SU-DHL-6 (cell line): ENCODE data around the gene ENDOV.

Experiments
- H2AFZ ChIP-seq: fragments of 200-600 bp; sonication (generic); 2 replicates; pipeline ENCODE4 v1.6.1; 2014; ENCODE audit warnings: low read depth, mild to moderate bottlenecking, moderate library complexity, mixed read lengths, antibody characterized with exemption, low read length; ENCODE audit not compliant: severe bottlenecking
- H3F3A ChIP-seq: fragments of 200-600 bp; shearing (Covaris generic); 2 replicates; pipeline ENCODE4 v1.6.0; 2016; ENCODE audit warnings: antibody characterized with exemption, mild to moderate bottlenecking; ENCODE audit not compliant: insufficient read depth
- H3K27ac ChIP-seq: fragments of 200-600 bp; sonication (generic); 2 replicates; pipeline ENCODE4 v1.5.1; 2016; ENCODE audit warnings: low read depth, mild to moderate bottlenecking, low read length, moderate library complexity, mixed read lengths
- H3K27me3 ChIP-seq: fragments of 200-600 bp; sonication (generic), shearing (Covaris generic); 2 replicates; pipeline ENCODE4 v1.6.0; 2014; ENCODE audit warnings: mild to moderate bottlenecking, low read length
- H3K36me3 ChIP-seq: fragments of 200-600 bp; sonication (generic); 2 replicates; pipeline ENCODE4 v1.6.1; 2014; ENCODE audit warnings: mild to moderate bottlenecking, low read length, mixed read lengths
- H3K4me2 ChIP-seq: fragments of 300-600, 200-600 bp; shearing (Covaris generic), sonication (generic); 2 replicates; pipeline ENCODE4 v1.6.0; 2014; ENCODE audit warnings: low read length, low read depth, mild to moderate bottlenecking; ENCODE audit not compliant: poor library complexity, severe bottlenecking
- H3K4me3 ChIP-seq: fragments of 200-600 bp; sonication (generic); 2 replicates; pipeline ENCODE4 v1.5.1; 2014; ENCODE audit warnings: antibody characterized with exemption, low read length, mild to moderate bottlenecking, mixed read lengths; ENCODE audit not compliant: insufficient read depth, poor library complexity, severe bottlenecking
- H3K79me2 ChIP-seq: fragments of 200-600 bp; sonication (generic); 2 replicates; pipeline ENCODE4 v1.6.1; 2014; ENCODE audit warnings: mild to moderate bottlenecking, low read length, moderate library complexity; ENCODE audit not compliant: insufficient read depth
- H3K9ac ChIP-seq: fragments of 200-600 bp; sonication (generic); 2 replicates; pipeline ENCODE4 v1.7.0; 2014; ENCODE audit warnings: mild to moderate bottlenecking, low read length
- H3K9me2 ChIP-seq: fragments of 200-600 bp; sonication (generic); replicated peaks from 2 replicates; pipeline ENCODE4 v1.6.1; 2014; ENCODE audit warnings: low read length; ENCODE audit not compliant: insufficient read depth
- H3K9me3 ChIP-seq: fragments of 200-600 bp; sonication (generic); 2 replicates; pipeline ENCODE4 v1.6.1; 2014; ENCODE audit warnings: low read length, mixed read lengths; ENCODE audit not compliant: insufficient read depth
- H4K20me1 ChIP-seq: fragments of 200-600 bp; sonication (generic); 2 replicates; pipeline ENCODE4 v1.6.1; 2014; ENCODE audit warnings: low read depth, mild to moderate bottlenecking, antibody characterized with exemption, low read length, moderate library complexity, mixed read lengths
- CTCF ChIP-seq: fragments of 200-600 bp; sonication (generic); IDR thresholded peaks from one replicate; pipeline ENCODE4 v1.5.1; 2017; ENCODE audit warnings: antibody characterized with exemption, mild to moderate bottlenecking, low read length, moderate library complexity; ENCODE audit not compliant: insufficient read depth, poor library complexity, severe bottlenecking
- EZH2phosphoT487 ChIP-seq: fragments of 200-600 bp; sonication (generic), shearing (Covaris generic); conservative IDR thresholded peaks from 2 replicates; pipeline ENCODE4 v1.6.1; 2018; ENCODE audit warnings: mild to moderate bottlenecking, antibody characterized with exemption, low read length, moderate library complexity, mixed read lengths

Gene ENDOV

GRCh38 chr17:80449930-80450576 is 35.1 kb downstream of the ENDOV start:
- Histone ChIP-seq H3K9me2 (no peaks in the 10 kb centered on the region), H3K9ac (no peak overlapping the region), H3K27me3 (no peaks in the 10 kb centered on the region), H3K27ac (no peak overlapping the region), H3K36me3 (no peaks in the 10 kb centered on the region), H4K20me1 (no peaks in the 10 kb centered on the region), H3K4me3 (no peak overlapping the region), H3K79me2 (no peaks in the 10 kb centered on the region), H3F3A (peaks cover 3% of the 10 kb centered on the region; the same call in 1 of the 2 replicates), H3K9me3 (no peaks in the 10 kb centered on the region), H2AFZ (no peak overlapping the region), H3K4me2 (no peak overlapping the region)
- TF ChIP-seq EZH2phosphoT487 (no peak), CTCF (no peak)

GRCh38 chr17:80451104-80451775 is 36.3 kb downstream of the ENDOV start:
- H3F3A ChIP-seq: peaks cover 3% of the 10 kb centered on the region; the same call in 1 of the 2 replicates
- H3K79me2 ChIP-seq: no peaks in the 10 kb centered on the region
- H3K4me3 ChIP-seq: no peak overlapping the region
- H3K27ac ChIP-seq: no peak overlapping the region
- no peaks in the 10 kb centered on the region for H3K27me3 ChIP-seq
- H3K36me3 ChIP-seq: no peaks in the 10 kb centered on the region
- H3K9ac ChIP-seq: no peak overlapping the region
- H2AFZ ChIP-seq: no peak overlapping the region
- no peaks in the 10 kb centered on the region for H3K9me3 ChIP-seq
- no peak for TF ChIP-seq EZH2phosphoT487
- TF ChIP-seq CTCF: no peak
- H4K20me1 ChIP-seq: no peaks in the 10 kb centered on the region
- H3K9me2 ChIP-seq: no peaks in the 10 kb centered on the region
- no peak overlapping the region for H3K4me2 ChIP-seq

GRCh38 chr17:80452173-80452915 is 37.4 kb downstream of the ENDOV start:
- no peaks in the 10 kb centered on the region for H3K36me3 ChIP-seq
- no peak overlapping the region for H2AFZ ChIP-seq
- H3K4me2 ChIP-seq: no peak overlapping the region
- no peak overlapping the region for H3K27ac ChIP-seq
- H3K27me3 ChIP-seq: no peaks in the 10 kb centered on the region
- peaks cover 3% of the 10 kb centered on the region; the same call in 1 of the 2 replicates for H3F3A ChIP-seq
- H3K4me3 ChIP-seq: no peak overlapping the region
- no peaks in the 10 kb centered on the region for H3K79me2 ChIP-seq
- H3K9me3 ChIP-seq: no peaks in the 10 kb centered on the region
- no peaks in the 10 kb centered on the region for H3K9me2 ChIP-seq
- TF ChIP-seq EZH2phosphoT487 (no peak), CTCF (no peak)
- H3K9ac ChIP-seq: no peak overlapping the region
- H4K20me1 ChIP-seq: no peaks in the 10 kb centered on the region
